ENCODE results near the gene APBB1.

GRCh38 chr11:6401464-6401863, 17.4 kb downstream of the APBB1 start:
- TF ChIP-seq EZH2 (IDR thresholded peaks at IDR 0.05; ENCODE audit: insufficient read depth, poor library complexity, severe bottlenecking) (no peak), EZH2phosphoT487 (IDR thresholded peaks at IDR 0.05; ENCODE audit: insufficient read depth, low read depth) (no peak)
